G401.6 (cell line): Measurements from ENCODE around the gene IQCM.

Experiments used
- FAIRE-seq: peaks from 2 replicates; lab custom pipeline; 2012; peaks lifted over from hg19 to GRCh38; lab: Jason Lieb, UNC

IQCM gene

GRCh38 chr4:149768477-149768876, 47.2 kb downstream of the IQCM start:
- no peak for FAIRE-seq

- FAIRE-seq: no peak
Observed at GRCh38 chr4:149766135-149766534, 49.5 kb downstream of the IQCM start.

GRCh38 chr4:149765630-149766029, 50.0 kb downstream of the IQCM start:
- no peak for FAIRE-seq

DNA sequence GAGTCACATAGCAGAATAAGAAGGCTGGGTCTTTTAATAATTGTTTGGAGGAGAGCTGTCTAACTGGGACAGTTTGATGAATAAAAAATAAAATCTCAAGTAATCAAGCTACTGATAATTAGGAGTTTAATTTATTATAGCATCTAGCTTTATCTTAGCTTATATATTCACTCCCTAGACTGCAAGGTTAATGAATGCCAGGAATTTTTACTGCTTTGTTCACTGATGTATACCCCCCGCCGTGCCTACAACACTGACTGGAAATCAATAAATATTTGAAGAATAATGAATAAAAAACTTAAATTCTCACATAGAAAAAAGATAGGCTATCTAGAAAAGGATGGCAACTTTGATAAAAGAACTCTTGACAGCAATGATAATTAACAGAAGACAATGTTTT, 59.7 kb downstream of the IQCM start:
- FAIRE-seq: no peak

- no peak for FAIRE-seq
Observed at GRCh38 chr4:149754526-149754925, 61.1 kb downstream of the IQCM start.

GRCh38 chr4:149752729-149753128, 62.9 kb downstream of the IQCM start:
- FAIRE-seq: no peak

DNA sequence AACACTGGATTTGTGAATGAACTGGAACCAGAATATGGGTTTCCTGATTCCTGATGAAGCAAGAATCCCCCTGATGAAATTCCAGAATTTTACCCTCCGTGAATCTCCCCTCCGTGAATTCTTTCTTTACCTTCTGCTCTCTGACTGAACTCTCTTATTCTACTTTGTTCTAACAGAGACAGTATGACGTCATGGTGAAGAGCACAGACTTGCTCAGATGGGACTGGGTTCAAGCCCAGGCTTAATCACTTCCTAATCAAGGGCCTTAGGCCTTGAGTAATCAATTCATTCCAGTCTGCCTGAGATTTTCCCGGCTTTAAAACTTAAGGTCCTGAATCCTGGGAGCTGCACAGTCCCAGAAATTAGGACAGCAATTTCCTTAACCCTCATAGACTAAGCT, 64.5 kb downstream of the IQCM start:
- FAIRE-seq: no peak

DNA sequence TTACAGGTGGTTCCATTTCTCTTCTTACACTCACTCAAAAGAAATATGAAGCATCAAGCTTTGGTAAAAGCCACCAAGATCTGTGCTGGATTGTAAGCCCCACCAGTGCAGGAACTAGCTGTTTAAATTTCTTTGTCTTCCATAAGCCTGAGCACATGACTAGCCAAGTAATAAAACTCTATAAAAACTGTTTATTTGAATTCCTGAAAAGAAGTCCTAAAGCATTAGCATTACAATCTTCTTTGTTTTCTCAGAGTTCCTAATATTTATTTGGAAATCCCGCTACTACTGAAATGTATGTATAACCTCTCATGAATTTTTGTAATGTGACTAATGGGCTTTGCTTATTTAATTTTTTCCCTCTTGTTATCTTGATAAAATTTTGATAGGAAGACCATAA, 65.9 kb downstream of the IQCM start:
- no peak for FAIRE-seq

- FAIRE-seq: no peak
Observed at GRCh38 chr4:149747646-149748045, 68.0 kb downstream of the IQCM start.

DNA sequence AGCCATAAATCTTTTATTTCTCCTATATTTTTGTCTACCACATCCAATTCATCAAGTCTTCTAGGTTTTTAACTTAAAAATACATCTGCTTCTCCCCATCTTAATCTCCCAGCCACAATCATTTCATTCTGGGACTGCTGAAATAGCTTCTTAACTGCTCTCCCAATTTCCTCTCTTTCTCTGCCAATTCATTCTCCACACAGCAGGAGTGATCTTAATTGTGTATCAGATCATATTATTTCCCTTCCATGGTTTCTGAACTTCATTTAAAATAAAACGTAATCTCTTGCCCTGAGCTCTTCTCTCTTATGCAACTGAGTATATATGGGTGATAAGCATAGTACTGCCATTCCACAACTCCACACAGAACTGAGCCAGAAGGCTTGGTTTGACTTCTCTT, 69.4 kb downstream of the IQCM start:
- FAIRE-seq: no peak

DNA sequence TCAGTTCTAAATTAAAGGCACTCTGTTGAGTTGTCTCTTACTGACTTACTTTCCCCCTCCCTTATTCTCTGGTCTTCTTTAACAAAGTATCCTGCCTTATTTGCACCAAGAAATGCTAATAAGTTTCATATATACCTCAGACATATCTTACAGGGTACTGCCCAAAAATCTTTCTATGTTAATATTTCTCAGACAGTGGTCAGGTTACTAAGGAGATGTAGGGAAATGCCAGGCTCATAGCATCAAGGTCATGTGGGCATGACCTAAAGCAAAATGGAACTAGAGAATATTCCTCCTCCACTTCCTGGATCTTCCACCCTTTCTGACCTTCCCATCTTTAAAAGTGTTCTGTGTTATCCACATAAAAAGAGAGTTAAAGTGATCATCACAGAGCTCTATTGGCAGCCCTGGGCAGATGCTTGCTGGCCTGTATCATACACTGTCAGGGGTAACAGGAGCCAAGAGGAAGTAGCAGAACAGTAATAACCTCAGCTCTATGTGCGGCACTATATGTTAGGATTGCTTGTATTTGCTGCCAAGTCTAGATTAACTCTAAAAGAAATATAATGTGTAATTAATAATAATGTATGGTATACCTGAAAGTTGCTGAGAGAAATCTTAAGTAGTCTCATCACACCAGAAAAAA, 74.3 kb downstream of the IQCM start:
- FAIRE-seq: no peak

DNA sequence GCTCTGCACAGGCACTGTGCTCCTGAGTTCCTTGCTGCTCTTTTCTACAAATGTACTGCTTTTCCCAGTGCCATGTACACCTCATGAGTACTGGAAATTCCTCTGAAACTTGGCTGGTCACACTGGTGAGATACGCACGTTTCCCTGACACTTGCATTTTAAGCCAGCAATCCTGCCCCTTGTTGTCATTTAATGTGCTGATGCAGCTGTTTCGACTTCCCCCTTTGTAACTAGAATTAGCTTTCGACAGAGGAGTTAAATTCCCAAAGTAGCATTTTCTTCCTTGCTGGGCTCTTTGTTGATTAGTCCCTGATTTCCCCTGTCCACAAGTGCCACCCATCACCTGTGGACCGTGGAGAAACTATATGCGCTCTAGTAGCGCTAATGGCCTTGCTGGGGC, 77.5 kb downstream of the IQCM start:
- FAIRE-seq: no peak

DNA sequence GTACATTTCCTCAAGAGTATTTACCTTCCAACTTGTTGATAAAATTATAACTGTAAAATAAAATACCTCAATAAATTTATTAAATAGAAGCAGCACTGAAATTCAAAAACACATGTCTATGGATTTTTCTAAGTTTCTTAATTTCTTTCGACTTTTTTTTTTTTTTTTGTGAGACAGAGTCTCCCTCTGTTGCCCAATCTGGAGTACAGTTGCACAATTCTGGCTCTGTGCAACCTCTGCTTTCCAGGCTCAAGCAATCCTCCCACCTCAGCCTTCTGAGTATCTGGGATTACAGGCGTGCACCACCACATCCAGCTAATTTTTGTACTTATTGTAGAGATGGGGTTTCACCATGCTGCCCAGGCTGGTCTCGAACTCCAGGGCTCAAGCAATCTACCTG, 79.8 kb downstream of the IQCM start:
- no peak for FAIRE-seq

DNA sequence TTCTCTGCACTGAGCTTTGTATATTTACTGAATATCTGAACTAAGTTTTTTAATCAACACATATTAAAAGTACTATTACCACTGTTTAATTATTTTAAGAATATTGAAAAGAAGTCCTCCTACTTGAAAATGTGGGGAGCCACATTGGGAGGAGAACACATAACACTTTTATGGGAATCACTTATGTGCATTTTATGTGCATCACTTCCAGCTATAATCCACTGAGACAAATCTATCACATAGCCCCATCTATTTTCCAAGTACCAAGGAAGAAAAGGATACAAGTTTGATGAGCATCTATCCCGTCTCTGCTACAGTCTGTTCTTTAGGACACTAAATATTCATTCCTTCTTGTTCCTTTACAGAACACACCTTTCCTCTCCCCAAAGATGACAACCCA, 87.2 kb downstream of the IQCM start:
- no peak for FAIRE-seq

DNA sequence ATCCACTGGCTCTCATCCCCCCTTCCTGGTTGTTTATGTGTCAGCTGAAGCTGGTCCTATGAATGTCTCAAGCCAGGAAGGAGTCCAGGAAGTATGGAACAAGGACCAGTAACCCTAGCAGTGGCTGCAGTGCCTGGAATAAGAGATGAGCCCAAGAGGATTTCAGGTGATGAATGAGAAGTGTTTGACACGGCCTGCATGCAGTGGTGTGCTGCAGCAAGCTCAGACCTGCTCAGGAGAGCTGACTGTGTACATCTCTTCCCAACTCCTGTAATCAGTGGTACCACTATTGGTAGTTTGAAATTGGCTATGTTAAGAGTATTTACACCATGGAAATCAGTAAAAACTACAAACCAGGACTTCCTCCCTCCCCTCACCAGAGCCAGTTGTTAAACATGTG, 88.0 kb downstream of the IQCM start:
- no peak for FAIRE-seq

DNA sequence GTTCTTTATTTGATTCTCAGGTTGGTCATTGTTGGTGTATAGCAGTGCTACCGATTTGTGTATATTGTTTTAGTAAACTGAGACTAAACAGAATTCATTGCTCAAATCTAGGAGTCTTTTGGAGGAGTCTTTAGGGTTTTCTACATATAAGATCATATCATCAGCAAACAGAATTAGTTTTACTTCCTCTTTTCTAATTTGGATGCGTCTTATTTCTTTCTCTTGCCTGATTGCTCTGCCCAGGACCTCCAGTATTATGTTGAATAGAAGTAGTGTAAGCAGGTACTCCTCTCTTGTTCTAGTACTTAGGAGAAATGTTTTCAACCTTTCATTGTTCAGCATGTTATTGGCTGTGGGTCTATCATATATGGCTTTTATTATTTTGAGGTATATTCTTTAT, 92.6 kb downstream of the IQCM start:
- FAIRE-seq: no peak

DNA sequence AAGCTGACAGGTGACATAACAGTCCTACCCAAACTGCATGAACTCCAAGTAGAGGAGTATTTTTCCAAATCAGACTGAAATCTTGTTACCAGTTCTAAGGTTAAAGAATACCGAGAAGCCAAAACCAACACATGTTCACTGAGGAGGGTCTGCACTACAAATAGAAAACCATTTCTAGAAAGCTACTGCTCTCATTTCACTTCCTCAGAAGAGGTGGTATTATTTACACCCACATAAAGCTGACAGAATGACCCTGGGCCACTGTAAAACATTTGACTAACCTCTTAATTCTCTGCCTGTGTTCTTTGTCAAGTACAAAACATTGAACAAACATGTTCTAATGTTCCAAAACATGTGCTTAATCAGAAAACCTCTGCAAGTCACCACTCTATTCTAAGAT, 95.8 kb downstream of the IQCM start:
- FAIRE-seq: no peak

GRCh38 chr4:149719357-149719756, 96.3 kb downstream of the IQCM start:
- no peak for FAIRE-seq

- FAIRE-seq: no peak
Observed at GRCh38 chr4:149718500-149718899, 97.1 kb downstream of the IQCM start.

GRCh38 chr4:149716728-149717127, 98.9 kb downstream of the IQCM start:
- no peak for FAIRE-seq

- no peak for FAIRE-seq
Observed at GRCh38 chr4:149715822-149716585, 99.6 kb downstream of the IQCM start.

- FAIRE-seq: no peak
Observed at GRCh38 chr4:149713031-149713430, 102.6 kb downstream of the IQCM start.

DNA sequence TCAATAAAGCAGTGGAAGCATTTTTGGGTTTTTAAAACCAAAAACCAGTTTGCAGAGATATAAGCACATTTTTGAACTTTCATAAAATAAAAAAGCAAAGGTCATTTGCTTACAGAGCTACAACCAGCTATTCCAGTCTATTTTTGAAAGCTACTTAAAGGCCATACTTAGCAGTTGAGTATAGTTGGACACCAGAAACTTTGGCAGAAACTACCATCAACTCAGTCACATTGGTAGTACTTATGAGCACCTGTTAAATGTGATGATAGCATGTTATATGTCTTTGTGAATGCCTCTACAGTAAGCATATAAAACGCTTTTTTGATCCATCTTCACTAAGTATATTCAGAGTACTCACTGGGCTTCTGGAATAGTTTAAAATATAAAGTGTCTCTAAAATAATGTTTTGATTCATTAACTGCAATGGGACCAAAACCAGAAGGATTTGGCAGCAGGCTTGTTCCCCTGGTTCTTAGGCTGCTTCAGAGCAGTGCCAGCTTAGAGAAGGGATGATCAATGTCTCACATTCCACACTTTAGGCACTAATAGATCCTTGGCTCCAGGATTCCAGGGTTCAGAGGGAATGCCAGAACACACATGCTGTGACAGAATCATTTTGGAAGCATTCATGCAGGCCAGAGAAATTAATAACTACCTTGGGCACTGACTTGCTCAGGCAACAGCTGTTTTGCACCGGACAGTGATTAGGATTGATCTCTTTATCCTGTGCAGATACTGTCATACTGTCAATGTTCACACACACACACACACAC, 103.9 kb downstream of the IQCM start:
- FAIRE-seq: no peak
